GM12878 (cell line): ENCODE results near the gene ACACB. TPM values are rescaled to one million over a fixed set of nuclear protein-coding genes. Genes with fewer than 3 reads are reported as not detected.

Experiments
- DPF2 ChIP-seq: fragments of 450-650 bp; IDR thresholded peaks from 2 replicates; pipeline ENCODE4 v1.6.1; 2017; ENCODE audit warnings: mild to moderate bottlenecking
- E2F8 ChIP-seq: fragments of 450-650 bp; IDR thresholded peaks from 2 replicates; pipeline ENCODE4 v1.6.1; 2018; ENCODE audit warnings: mild to moderate bottlenecking, low read depth, moderate library complexity; ENCODE audit not compliant: partially characterized antibody
- SMAD1 ChIP-seq: fragments of 450-650 bp; IDR thresholded peaks from 2 replicates; pipeline ENCODE4 v1.6.1; 2018; ENCODE audit warnings: mild to moderate bottlenecking, low read depth; ENCODE audit not compliant: partially characterized antibody
- ZBTB4 ChIP-seq: fragments of 450-650 bp; formaldehyde crosslinking; IDR thresholded peaks from 2 replicates; pipeline ENCODE4 v1.4.0; 2022; ENCODE audit warnings: mild to moderate bottlenecking, moderate library complexity
- ZBTB40 ChIP-seq: fragments of 450-650 bp; IDR thresholded peaks from 2 replicates; pipeline ENCODE4 v1.6.1; 2016; ENCODE audit warnings: mild to moderate bottlenecking, moderate library complexity, borderline replicate concordance
- polyA plus RNA-seq, 11 experiments: library from polyadenylated mRNA; depleted of rRNA in 4 of 11; unstranded in 6 of 11; stranded (reverse) in 5 of 11; fragments of >200 nt; fragmentation: Nextera tagmentation in 4 of 11; fragmentation: Illumina TruSeq in 1 of 11; extraction: Ambion mirVana in 4 of 11; extraction: Trizol in 1 of 11; gene quantifications; 1 replicate in 1 of 11; 2 replicates in 10 of 11; pipeline versions ENCODE4 v1.2.1 to v1.2.3, GENCODE V29; 2011 to 2016; ENCODE audit warnings: inconsistent platforms in 2 of 11, missing spikeins in 2 of 11, low read depth in 1 of 11
- total RNA-seq, 4 experiments: library from RNA; depleted of rRNA in 3 of 4; stranded (reverse); fragments of >200 nt in 3 of 4; fragmentation: Illumina TruSeq in 1 of 4; extraction: Trizol in 1 of 4; gene quantifications; 2 replicates each; pipeline versions ENCODE4 v1.2.1 to v1.2.3, GENCODE V29; 2013 to 2021

ACACB gene
- total and polyA plus RNA-seq, 10 of the 15 experiments (the other 5 are each of a cell fraction or from before 2014, with no cell fraction given): 0.05 to 1.9 (median 0.38) TPM; not detected in 2

GRCh38 chr12:109100741-109101140 lies 15.6 kb upstream of the ACACB start (continued):
- TF ChIP-seq E2F8 (no peak), ZBTB40 (no peak), SMAD1 (no peak), DPF2 (no peak), ZBTB4 (no peak)
